HL-60 (cell line): ENCODE results near the gene USB1.

Experiments used
- CTCF ChIP-seq: IDR thresholded peaks from one replicate; pipeline ENCODE4 v1.5.1; 2011; ENCODE audit warnings: low read length, control low read depth, inconsistent platforms; ENCODE audit not compliant: insufficient read depth
- REST ChIP-seq: IDR thresholded peaks from 2 replicates; pipeline ENCODE4 v1.6.1; 2012; ENCODE audit warnings: low read depth; ENCODE audit not compliant: insufficient replicate concordance

- TF ChIP-seq REST (no peak), CTCF (peak; percentile 18)
These were observed 6.4 kb upstream of the USB1 start for GRCh38 chr16:57994778-57995177.
